GM18870 (cell line): ENCODE results near the gene TBC1D5.
"Not testable (repeated sequence)": the region's sequence is repeated elsewhere in the genome, so short reads cannot be mapped to it uniquely, and the experiment has no call there.

Source experiments
- ATAC-seq: cut with Tn5 transposase; IDR thresholded peaks from one replicate; pipeline ENCODE4 v1.9.1; 2021; ENCODE audit warnings: moderate library complexity; ENCODE audit not compliant: unreplicated experiment

The TBC1D5 gene

DNA sequence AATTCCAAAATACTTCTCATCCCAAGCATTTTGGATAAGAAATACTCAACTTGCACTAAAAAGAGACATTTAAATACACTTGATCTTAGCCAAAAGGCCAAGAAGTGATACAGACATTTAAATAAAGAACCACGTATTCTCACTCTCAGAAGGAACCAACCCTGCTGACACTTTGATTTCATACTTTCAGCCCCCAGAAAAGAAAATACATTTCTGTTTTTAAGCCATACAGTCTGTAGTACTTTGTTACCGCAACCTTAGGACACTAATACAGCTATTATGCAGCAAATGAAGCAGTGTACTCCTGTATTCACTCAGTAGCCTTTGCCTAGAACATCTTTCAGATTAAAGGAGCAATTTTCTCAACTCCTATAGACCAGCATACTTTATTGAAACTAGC is 86.7 kb downstream of the TBC1D5 start:
- ATAC-seq, result peak; percentile 67

DNA sequence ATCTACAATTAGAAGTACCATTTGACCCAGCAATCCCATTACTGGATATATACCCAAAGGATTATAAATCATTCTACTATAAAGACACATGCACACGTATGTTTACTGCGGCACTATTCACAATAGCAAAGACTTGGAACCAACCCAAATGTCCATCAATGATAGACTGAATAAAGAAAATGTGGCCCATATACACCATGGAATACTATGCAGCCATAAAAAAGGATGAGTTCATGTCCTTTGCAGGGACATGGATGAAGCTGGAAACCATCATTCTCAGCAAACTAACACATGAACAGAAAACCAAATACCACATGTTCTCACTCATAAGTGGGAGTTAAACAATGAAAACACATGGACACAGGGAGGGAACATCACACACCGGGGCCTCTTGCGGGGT is 92.7 kb downstream of the TBC1D5 start:
- ATAC-seq, result not testable (repeated sequence)

DNA sequence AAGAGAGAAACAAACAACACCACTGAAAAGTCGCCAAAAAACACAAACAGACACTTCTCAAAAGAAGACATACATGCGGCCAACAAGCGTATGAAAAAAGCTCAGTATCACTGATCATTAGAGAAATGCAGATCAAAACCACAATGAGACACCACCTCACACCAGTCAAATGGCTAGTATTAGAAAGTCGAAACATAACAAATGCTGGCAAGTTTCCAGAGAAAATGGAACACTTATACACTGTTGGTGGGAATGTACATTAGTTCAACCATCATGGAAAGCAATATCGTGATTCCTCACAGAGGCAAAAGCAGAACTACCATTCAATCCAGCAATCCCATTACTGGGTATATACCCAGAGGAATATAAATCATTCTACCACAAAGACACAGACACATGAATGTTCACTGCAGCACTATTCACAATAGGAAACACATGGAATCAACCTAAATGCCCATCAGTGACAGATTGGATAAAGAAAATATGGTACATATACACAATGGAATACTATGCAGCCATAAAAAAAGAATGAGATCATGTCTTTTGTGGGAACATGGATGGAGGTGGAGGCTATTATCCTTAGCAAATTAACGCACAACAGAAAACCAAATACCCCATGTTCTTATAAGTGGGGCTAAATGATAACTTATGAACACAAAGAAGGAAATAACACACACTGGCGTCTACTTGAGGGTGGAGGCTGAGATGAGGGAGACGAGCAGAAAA is 93.6 kb downstream of the TBC1D5 start:
- not testable (repeated sequence) for ATAC-seq

DNA sequence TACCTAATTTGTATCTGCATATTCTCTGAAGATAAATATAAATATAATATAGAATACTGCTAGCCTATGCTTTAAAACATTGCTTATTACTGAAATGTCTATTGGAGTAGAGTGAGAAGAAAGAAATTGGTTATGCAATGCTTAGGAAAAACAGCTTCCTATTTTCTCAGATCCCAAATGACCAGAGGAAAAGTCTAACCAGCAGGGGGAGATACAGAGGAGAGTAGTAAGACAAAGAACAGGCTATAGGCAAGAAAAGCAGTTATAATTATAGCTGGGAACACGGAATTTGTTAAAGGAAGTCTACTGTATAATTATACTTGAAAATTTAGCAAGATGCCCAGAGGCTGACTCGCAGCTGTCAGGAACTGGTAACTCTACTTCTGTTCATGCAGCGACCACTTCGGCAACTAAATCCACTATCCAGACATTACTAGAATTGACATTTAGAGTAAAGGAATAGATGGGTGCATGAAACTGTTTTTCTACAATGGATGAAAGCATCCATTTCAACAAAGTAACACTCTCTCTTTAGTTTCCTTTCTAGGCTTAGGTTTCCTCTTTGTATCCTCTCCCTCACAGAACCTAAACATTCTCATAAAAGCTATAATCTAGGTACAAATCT is 97.2 kb downstream of the TBC1D5 start:
- no peak for ATAC-seq

DNA sequence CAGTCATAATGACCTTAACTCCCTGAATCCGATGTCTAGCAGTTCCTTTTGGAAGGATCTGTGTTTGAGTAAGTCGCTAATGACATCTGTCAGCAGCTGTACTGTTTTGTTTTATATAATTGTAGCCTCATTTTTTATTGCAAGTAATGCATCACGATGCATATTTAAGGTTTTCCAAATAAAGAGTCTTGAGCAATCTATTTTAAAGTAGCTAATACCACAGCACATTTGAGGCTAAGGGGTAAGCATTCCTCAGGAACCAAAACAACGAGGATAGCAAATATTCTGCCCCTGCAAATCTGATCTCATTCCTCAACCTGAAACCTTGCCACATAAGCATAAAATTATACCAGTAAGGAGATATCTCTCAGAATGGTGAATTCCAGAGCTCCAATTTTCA is 98.7 kb downstream of the TBC1D5 start:
- no peak for ATAC-seq

DNA sequence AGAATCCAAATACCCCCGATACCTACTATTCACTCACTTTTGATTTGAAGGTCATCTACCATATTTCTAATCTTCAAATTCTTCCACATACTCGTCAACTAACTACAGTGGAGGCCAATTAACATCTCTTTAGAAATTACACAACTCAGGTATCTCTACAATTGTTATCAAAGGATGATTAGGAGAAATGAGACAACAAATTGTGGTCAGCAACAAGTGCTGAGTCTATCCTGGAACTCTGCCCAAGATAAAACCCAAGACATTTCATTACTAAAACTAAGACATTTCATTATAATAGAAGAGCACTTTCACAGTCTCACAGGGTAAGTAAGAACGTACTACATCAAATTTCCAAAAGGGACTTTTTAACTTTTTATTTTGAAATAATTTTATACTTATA is 100.0 kb downstream of the TBC1D5 start:
- no peak for ATAC-seq

DNA sequence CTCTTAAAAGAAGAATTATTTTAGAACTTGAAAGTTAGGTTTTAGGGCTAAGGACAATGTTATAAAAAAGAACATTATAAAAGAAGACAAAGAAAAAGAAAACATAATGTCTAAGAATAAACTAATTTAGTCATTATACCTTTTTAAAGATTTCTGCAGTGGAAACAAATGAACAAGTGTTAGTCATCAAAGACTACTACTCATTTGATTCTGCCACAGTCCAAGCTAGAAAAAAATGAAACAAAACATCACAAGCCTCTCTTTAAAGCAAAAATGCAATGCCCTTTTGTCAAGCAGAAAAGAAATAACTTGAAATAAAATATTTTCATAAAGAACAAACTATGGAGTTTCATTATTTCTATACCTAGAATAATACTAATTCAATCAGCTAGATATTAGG is 102.0 kb downstream of the TBC1D5 start:
- no peak for ATAC-seq

DNA sequence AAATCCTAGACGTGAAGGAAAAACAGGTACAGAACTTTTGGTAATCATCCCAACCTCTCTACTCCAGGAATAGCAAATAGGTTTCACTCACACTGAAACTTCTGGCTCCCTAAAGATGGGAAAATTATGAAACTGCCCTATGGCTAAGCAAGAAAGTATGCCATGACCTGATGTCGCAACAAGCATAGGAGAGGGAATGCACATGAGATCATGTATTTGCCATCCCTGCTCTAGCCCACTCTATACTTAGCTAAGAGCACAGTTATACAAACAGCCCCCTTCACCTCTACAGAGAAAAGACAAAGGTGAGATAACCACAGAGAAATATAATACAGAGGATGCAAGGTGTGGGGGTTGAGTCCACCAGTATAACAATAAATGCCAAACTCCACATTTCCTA is 102.7 kb downstream of the TBC1D5 start:
- no peak for ATAC-seq

DNA sequence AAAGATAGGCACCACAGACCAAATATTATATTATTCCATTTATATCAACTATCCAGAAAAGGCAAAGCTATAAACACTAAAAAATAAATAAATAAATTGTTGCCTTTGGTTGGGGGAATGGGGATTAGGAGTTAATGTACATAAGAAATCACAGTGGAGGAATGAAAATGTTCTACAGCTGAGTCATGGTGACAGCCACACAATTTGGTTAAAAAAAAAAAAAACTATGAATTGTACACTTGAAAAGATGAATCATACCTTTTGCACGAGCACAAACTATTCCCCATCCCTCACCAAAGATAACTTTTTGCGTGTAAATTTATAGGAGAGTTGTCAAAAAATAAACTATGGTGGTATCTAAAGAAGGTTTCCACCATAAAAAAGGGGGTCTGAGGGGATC is 103.2 kb downstream of the TBC1D5 start:
- ATAC-seq, result no peak

DNA sequence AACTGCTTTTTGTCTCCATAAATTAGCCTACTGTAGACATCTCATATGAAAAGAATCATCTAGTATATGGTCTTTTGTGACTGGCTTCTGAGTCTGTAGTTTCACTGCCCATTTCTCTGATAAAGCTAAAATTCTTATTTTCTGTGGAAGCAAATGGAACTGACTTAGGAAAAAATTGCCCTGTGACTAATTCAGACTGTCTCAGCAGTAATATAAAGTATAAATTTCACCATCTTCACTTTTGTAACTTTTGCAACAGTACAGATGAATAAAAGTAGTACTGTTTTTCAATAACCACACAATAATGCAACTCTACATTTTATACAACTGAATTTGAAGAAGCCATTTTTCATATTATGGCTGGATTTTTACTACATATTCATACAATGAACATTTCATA is 104.1 kb downstream of the TBC1D5 start:
- ATAC-seq, result no peak

DNA sequence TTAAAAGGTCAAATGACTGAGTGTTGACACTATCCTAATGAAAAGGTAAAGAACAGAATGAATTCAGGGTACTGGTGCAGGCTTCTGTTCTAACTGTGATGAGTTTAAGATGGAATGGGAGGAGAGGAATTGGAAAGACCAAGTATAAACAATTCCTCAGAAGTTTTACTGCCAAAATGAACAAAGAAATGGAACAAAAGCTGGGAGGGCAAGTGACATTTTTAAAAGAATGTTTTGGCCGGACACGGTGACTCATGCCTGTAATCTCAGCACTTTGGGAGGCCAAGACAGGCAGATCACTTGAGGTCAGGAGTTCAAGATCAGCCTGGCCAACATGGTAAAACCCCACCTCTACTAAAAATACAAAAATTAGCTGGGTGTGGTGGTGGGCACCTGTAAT is 106.8 kb downstream of the TBC1D5 start:
- not testable (repeated sequence) for ATAC-seq

DNA sequence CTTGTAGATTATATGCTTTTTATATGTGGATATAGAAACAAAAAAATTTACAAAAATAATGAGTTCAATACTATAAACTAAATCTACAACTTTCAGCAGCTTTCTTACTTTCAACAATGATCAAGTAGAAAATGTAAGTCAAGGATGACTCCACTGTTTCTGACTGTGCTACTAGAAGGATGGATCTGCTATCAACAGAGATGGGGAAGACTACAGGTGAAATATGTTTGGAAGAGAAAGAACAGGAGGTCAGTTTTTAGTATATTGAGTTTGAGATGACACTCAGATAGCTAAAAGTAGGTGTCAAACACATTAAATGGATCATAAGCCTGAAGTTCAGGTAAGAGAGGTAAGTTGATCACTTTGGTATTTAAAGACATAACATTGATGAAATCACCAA is 107.5 kb downstream of the TBC1D5 start:
- no peak for ATAC-seq

DNA sequence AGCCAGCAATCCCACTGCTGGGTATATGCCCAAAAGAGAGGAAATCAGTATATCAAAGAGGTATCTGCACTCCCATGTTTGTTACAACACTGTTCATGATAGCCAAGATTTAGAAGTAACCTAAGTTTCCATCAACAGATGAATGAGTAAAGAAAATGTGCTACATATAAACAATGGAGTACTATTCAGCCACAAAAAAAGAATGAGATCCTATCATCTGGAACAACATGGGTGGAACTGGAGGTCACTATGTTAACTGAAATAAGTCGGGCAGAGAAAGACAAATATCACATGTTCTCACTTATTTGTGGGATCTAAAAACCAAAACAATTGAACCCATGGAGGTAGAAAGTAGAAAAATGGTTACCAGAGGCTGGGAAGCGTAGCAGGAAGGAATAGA is 108.2 kb downstream of the TBC1D5 start:
- no peak for ATAC-seq

DNA sequence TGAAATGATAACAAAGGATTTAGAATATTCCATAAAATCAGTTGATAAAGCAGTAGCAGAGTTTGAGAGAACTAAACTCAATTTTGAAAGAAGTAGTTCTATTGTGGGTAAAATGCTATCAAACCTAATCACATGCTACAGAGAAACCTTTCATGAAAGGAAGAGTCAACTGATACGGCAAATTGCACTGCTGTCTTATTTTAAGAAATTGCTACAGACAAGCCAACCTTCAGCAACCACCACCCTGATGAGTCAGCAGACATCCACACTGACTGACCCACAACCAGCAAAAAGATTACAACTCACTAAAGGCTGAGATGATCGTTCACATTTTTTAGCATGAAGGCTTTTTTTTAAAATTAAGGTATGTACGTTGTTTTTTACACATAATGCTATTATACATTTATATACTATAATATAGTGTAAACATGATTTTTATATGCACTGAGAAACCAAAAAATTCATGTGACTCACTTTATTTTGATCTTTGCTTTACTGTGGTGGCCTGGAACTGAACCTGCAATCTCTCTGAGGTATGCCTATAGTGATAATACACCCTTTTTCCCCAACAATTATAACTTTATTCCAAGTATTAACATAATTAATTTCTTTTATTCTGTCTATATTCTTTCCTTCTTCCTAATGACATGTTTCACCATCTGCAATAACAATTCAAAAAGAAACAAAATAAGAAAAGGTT is 109.9 kb downstream of the TBC1D5 start:
- ATAC-seq, result peak; percentile 51

DNA sequence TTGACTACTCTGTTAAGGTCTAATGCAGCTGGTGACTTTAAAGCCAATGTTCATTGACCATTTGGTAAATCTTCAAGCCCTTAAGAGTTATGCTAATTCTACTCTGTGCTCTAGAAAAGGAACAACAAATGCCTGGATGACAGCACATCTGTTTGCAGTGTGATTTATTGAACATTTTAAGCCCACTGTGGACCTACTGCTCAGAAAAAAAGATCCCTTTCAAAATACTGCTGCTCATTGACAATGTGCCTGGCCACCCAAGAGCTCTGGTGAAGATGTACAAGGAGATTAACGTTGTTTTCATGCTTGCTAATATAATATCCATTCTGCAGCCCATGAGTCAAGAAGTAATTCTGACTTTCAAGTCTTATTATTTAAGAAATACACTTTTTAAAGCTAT is 110.8 kb downstream of the TBC1D5 start:
- no peak for ATAC-seq

DNA sequence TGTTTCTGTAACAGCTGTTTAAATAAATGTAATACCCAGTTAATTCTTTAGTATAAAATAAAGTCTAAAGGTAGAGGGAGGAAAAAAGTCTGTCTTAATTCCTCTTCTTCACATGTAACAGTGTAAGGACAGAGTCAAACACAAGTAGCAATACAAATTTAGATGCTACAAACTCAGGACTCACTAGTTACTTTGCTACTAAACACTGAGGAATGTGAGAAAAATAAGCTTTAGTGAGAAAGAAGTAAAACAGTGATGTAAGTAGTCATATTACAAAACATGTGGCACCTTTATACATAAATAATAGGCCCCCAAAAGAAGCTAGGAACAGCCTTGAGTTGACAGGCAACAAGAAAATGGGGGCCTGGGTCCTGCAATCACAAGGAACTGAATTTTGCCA is 113.0 kb downstream of the TBC1D5 start:
- no peak for ATAC-seq

DNA sequence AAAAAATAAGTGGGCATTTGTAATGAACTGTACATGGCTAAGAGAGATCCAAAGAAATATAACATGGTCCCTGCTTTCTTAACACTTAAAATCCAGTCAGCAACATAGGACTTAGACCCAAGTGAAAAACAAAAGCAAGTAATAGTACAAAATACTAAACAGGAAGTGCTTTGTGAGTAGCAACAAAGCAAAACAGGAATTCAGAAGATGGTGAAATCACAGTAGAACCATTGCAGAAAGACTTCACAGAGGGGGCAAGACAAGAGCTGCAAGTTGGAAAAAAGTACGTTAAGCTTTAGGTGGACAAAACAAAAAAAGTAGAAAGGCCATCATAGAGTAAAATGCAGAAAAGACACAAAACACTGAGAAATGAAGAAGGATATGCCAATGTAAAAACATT is 116.0 kb downstream of the TBC1D5 start:
- no peak for ATAC-seq

DNA sequence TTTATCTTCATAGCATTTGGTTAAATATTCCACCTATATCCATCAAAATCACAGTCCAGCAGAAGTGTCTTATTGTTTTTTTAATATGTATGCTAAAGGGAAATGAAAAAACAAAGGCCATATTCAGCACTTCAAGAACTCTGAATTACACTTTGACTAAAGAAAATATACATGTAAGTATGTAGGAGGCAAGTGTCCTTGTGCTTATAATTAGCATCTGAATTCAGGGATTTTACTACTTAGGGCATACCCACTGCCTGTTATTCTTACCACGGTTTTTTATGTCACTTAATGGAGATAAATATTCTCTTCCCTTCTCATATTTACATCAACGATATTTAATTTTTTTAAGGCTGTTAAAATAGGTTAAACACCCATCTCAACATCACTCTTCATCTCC is 117.3 kb downstream of the TBC1D5 start:
- no peak for ATAC-seq

DNA sequence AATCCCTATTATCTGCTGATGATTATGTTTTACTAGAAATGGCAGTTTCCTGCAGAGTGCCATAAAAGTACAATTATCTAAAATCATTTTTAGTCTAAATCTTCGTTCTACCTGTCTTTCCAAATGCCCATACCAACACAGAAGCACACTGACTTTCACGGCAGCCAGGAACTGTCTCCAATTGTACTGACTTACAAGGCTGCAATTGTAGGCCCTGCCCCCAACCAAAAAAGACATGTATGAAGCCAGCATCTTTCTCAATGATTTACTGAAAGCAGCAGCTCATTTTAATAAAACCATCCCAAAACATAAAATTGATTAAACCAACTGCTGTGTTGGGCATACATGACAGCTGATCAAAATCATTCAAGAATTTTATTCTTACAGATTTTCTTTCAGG is 119.0 kb downstream of the TBC1D5 start:
- ATAC-seq, result no peak

DNA sequence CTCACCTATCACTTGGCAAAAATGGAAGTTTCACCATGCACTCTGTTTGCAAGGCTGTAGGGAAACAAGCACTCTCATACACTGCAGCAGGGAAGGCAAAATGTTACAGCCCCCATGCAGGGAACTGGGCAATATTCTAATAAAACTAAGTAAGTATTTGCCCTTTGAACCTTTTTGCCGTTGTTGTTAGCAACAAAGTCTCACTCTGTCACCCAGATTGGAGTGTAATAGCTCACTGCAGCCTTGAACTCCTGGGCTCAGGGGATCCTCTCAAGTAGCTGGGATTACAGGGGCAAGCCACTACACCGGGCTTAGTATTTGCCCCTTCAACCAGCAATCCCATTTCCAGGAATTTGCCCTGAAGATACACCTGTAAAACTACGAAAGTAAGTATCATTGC is 122.5 kb downstream of the TBC1D5 start:
- no peak for ATAC-seq

DNA sequence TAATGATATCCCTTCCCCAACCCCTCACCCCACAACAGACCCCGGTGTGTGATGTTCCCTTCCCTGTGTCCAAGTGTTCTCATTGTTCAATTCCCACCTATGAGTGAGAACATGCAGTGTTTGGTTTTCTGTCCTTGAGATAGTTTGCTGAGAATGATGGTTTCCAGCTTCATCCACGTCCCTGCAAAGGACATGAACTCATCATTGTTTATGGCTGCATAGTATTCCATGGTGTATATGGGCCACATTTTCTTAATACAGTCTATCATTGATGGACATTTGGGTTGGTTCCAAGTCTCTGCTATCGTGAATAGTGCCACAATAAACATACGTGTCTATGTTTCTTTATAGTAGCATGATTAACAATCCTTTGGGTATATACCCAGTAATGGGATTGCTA is 129.4 kb downstream of the TBC1D5 start:
- not testable (repeated sequence) for ATAC-seq

DNA sequence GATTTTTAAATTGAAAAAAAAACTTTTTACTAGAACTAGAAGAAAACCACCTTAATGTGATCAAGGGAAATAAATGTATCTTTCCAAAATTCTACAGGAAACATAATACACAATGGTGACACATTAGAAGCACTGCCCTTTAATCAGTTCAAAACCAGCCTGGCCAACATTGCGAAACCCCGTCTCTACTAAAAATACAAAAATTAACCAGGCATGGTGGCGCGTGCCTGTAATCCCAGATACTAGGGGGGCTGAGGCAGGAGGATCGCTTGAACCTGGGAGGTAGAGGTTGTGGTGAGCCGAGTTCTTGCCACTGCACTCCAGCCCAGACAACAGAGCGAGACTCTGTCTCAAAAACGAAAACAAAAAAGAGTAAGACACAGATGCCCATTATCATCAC is 134.5 kb downstream of the TBC1D5 start:
- no peak for ATAC-seq
